ENCODE results near the gene PTH1R. TPM values are rescaled to one million over a fixed set of nuclear protein-coding genes. Genes with fewer than 3 reads are reported as not detected.

The PTH1R gene
- total RNA-seq, 1 experiment from 2014 or later: not detected

GRCh38 chr3:46913644-46914043 lies 36.1 kb downstream of the PTH1R start:
- POLR2A ChIA-PET: interaction anchor here (0.6 kb wide), 1 partner anchor 269 kb away, joined by 3 read pairs; no protein-coding TSS in a partner anchor
- ATAC-seq: no peak

GRCh38 chr3:46914849-46915248 lies 37.3 kb downstream of the PTH1R start:
- DNase-seq (ENCODE audit: low read depth, low spot score) (no peak), ATAC-seq (no peak)
- in situ Hi-C loops (cut with HindIII; ENCODE audit: low pct_unique_long_range_greater_than_20kb, low sequenced_read_pairs) (no loop called here), intact Hi-C loops (cut with micrococcal nuclease; ENCODE audit: unreplicated experiment) (no loop called here)
- no peaks in the 10 kb centered on the region for H3K9me3 ChIP-seq (ENCODE audit: control insufficient read depth, insufficient read depth, low read depth, low read length)
- ChIA-PET CTCF (interaction anchor here (0.6 to 0.7 kb wide), 3 partner anchors 16 to 284 kb away, joined by 3 to 6 read pairs (median 3); no protein-coding TSS in a partner anchor), POLR2A (no interaction called here)
- H3K4me3 ChIP-seq (ENCODE audit: low read depth in 2 of 2, low read length in 2 of 2): no peak overlapping the region
- H3K36me3 ChIP-seq (ENCODE audit: control insufficient read depth, insufficient read depth, low read length): peaks cover 2% of the 10 kb centered on the region
- TF ChIP-seq CTCF (IDR thresholded peaks at IDR 0.05) (no peak), POLR2AphosphoS5 (IDR thresholded peaks at IDR 0.05; ENCODE audit: low read depth, low read length) (no peak), REST (IDR thresholded peaks at IDR 0.05; ENCODE audit: insufficient read depth in 1 of 2, low read depth in 2 of 2, low read length in 1 of 2) (no peak), SIN3A (IDR thresholded peaks at IDR 0.05; ENCODE audit: borderline replicate concordance, insufficient read depth, low read depth, low read length) (no peak), TCF7L2 (IDR thresholded peaks at IDR 0.05; ENCODE audit: low read depth, low read length) (no peak)
- no peaks in the 10 kb centered on the region for H3K27me3 ChIP-seq (ENCODE audit: control insufficient read depth, insufficient read depth, low read length)
- no peaks in the 10 kb centered on the region for H3K4me1 ChIP-seq (ENCODE audit: control insufficient read depth, insufficient read depth, low read length)
- BruUV-seq (replicated peaks): no TSS peak
- H3K27ac ChIP-seq (ENCODE audit: low read length): no peak overlapping the region

More at GRCh38 chr3:46913644-46914043, 36.1 kb downstream of the PTH1R start:
- in situ Hi-C loops (cut with HindIII; ENCODE audit: low pct_unique_long_range_greater_than_20kb, low sequenced_read_pairs) (no loop called here), intact Hi-C loops (cut with micrococcal nuclease; ENCODE audit: unreplicated experiment) (no loop called here)
- no peak for DNase-seq (ENCODE audit: low read depth, low spot score)
- CTCF ChIA-PET: no interaction called here
- no peak for TF ChIP-seq SIN3A (IDR thresholded peaks at IDR 0.05; ENCODE audit: borderline replicate concordance, insufficient read depth, low read depth, low read length)
- TF ChIP-seq POLR2AphosphoS5 (IDR thresholded peaks at IDR 0.05; ENCODE audit: low read depth, low read length): no peak
- no peak for TF ChIP-seq TCF7L2 (IDR thresholded peaks at IDR 0.05; ENCODE audit: low read depth, low read length)
- no peak overlapping the region for H3K4me3 ChIP-seq (ENCODE audit: low read depth in 2 of 2, low read length in 2 of 2)
- H3K27ac ChIP-seq (ENCODE audit: low read length): no peak overlapping the region
- BruUV-seq (replicated peaks): no TSS peak
- peaks cover 2% of the 10 kb centered on the region for H3K36me3 ChIP-seq (ENCODE audit: control insufficient read depth, insufficient read depth, low read length)
- H3K4me1 ChIP-seq (ENCODE audit: control insufficient read depth, insufficient read depth, low read length): no peaks in the 10 kb centered on the region
- no peaks in the 10 kb centered on the region for H3K27me3 ChIP-seq (ENCODE audit: control insufficient read depth, insufficient read depth, low read length)
- H3K9me3 ChIP-seq (ENCODE audit: control insufficient read depth, insufficient read depth, low read depth, low read length): no peaks in the 10 kb centered on the region

GRCh38 chr3:46915297-46915822 lies 37.8 kb downstream of the PTH1R start:
- POLR2A ChIA-PET: no interaction called here
- ATAC-seq: no peak
- CTCF ChIA-PET: interaction anchor here (0.7 kb wide), 1 partner anchor 16 kb away, joined by 3 read pairs; no protein-coding TSS in a partner anchor

More at GRCh38 chr3:46915297-46915822, 37.8 kb downstream of the PTH1R start:
- no TSS peak for BruUV-seq (replicated peaks)
- no peak for DNase-seq (ENCODE audit: low read depth, low spot score)
- Histone ChIP-seq H3K9me3 (ENCODE audit: control insufficient read depth, insufficient read depth, low read depth, low read length) (no peaks in the 10 kb centered on the region), H3K27ac (ENCODE audit: low read length) (no peak overlapping the region), H3K4me1 (ENCODE audit: control insufficient read depth, insufficient read depth, low read length) (no peaks in the 10 kb centered on the region), H3K4me3 (ENCODE audit: low read depth in 2 of 2, low read length in 2 of 2) (no peak overlapping the region), H3K36me3 (ENCODE audit: control insufficient read depth, insufficient read depth, low read length) (peaks cover 4% of the 10 kb centered on the region), H3K27me3 (ENCODE audit: control insufficient read depth, insufficient read depth, low read length) (no peaks in the 10 kb centered on the region)
- intact Hi-C loops (cut with micrococcal nuclease; ENCODE audit: unreplicated experiment) (no loop called here), in situ Hi-C loops (cut with HindIII; ENCODE audit: low pct_unique_long_range_greater_than_20kb, low sequenced_read_pairs) (no loop called here)
- TF ChIP-seq SIN3A (IDR thresholded peaks at IDR 0.05; ENCODE audit: borderline replicate concordance, insufficient read depth, low read depth, low read length): no peak
- no peak for TF ChIP-seq CTCF (IDR thresholded peaks at IDR 0.05)
- TF ChIP-seq REST (IDR thresholded peaks at IDR 0.05; ENCODE audit: insufficient read depth in 1 of 2, low read depth in 2 of 2, low read length in 1 of 2): no peak
- TF ChIP-seq TCF7L2 (IDR thresholded peaks at IDR 0.05; ENCODE audit: low read depth, low read length): no peak
- TF ChIP-seq POLR2AphosphoS5 (IDR thresholded peaks at IDR 0.05; ENCODE audit: low read depth, low read length): no peak

Data from Panc1 (cell line).